Erythroblast (primary cell): Measurements from ENCODE around the gene TRIM65.

Experiments used
- DNase-seq, 2 experiments: peaks; one replicate each; lab custom pipeline; 2025; lab: John Stamatoyannopoulos, UW
- GATA1 ChIP-seq: IDR thresholded peaks from 2 replicates; pipeline ENCODE4 v1.6.1; 2011; ENCODE audit warnings: low read depth, mild to moderate bottlenecking, control low read depth, low read length, moderate library complexity
- POLR2A ChIP-seq: IDR thresholded peaks from 2 replicates; pipeline ENCODE4 v1.6.1; 2011; ENCODE audit warnings: mild to moderate bottlenecking, low read length

The TRIM65 gene

DNA sequence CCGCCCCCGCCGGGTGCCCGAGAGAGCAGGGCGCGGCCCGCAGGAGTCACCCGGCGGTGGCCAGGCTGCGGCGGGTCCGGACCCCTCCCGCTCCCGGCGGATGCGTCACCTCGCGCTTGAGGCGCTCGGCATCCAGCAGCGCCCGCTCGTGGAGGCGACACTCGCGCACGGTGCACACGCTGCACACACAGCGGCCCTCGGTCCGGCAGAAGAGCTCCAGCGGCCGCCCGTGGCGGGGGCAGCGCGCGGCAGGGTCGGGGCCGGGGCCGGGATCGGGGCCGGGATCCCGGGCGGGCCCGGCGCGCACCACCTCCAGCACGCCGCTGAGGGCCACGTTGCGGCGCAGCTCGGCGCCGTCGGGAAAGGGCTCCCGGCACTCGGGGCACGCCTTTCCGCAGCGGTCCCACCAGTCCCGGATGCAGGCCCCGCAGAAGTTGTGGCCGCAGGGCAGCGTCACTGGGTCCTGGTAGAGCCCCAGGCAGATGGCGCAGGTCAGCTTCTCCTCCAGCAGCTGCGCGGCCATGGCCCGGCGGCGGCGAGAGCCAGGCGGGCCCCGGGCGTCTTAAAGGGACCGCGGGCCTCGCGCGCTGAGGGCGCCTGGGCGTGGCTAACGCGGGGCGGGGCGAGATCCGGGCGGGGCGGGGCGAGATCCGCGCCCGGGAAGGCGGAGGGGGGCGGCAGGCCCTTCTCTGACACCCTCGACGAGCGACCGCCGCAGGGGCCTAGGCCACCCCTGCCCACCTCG, at the start of gene TRIM65:
Gene TRIM65 (minus strand): TSS at position 537 of the 745 bp plus-strand sequence. CDS start 14 bp downstream, at position 523.
- TF ChIP-seq POLR2A (peak; percentile 70), GATA1 (no peak)
- DNase-seq = peak; percentile 86 to 90

DNA sequence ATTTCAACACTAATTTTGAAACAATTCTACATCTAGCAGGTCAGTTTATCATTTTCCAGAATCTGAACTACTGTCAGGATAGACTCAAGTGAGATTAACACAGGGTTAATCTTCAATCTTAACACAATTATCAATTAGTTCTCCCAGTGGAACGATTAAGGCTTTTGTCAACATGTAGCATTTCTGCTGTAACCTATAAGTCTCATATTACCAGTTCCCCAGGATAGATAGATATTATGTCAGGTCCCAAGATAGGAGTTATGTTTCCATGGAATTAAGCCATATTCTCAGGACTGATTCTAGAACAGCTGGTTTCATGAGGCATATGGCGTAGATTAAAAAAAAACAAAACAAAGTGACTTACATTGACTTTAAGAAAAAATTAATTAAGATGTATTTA, 48.5 kb upstream of the TRIM65 start:
- no peak for DNase-seq
- no peak for TF ChIP-seq POLR2A
- no peak for TF ChIP-seq GATA1

DNA sequence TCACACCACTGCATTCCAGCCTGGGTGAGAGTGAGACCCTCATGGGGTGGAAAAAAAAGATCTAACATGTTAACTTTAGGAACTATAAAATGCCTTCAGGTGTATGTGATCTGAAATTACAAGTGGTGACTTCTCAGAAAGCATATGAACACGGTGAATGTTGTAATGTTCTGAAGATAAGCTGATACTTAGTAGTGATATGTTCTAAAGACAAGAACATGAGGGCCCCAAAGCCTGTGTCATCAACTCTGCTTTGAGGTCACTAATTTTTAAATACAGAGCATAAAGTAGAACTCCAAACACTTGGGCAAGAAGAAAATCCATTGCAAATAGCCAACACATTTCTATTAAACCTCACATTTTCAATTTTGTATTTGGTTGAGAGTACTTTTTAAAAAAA, 46.7 kb upstream of the TRIM65 start:
- no peak for TF ChIP-seq POLR2A
- no peak for TF ChIP-seq GATA1
- no peak for DNase-seq

GRCh38 chr17:75942473-75942872, 45.7 kb upstream of the TRIM65 start:
- TF ChIP-seq POLR2A (no peak), GATA1 (no peak)
- DNase-seq = no peak

- no peak for DNase-seq
- TF ChIP-seq POLR2A (no peak), GATA1 (no peak)
Observed at GRCh38 chr17:75941442-75941819, 44.7 kb upstream of the TRIM65 start.

DNA sequence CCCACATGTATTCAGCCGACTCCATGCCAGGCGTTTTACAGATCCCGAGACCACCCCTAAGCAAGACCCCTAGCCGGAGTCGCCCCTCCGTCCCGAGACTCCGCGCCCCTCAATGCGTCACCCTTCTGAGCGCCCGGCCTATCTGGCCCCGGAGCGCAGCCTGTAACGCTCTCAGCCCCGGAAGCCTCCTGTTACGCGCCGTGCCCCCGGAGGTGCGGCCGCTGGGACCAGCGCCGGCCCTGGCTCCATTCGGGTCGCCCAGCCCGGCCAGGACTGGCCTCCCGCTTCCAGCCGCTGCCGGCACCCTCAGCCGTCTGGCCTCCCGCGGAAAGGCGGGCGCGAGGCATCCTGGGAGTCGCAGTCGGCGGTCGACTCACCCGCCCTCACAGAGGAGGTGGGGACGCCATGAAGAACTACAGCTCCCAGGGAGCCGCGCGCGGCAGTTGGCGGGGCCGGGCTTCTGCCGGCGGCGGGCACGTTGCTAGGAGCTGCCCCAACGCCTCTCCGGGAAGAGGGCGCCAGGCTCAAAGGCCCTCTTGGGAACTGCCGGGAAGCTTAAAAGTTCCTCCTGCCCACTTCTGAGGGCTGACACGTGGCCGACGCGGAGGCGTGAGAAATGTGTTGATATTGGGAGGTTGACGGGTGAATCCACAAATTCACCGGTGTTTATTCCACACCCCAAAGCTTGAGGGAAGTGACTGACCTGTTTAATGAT, 44.1 kb upstream of the TRIM65 start, which contains the start of gene FBF1:
Gene FBF1 (minus strand): TSS at position 316 of the 715 bp plus-strand sequence. CDS start 2,893 bp downstream, outside the sequence.
- TF ChIP-seq GATA1 (no peak), POLR2A (peak; percentile 94)
- DNase-seq = peak; percentile 91 to 93

- no peak for DNase-seq
- TF ChIP-seq GATA1 (no peak), POLR2A (no peak)
Observed at GRCh38 chr17:75937652-75938051, 40.9 kb upstream of the TRIM65 start.

DNA sequence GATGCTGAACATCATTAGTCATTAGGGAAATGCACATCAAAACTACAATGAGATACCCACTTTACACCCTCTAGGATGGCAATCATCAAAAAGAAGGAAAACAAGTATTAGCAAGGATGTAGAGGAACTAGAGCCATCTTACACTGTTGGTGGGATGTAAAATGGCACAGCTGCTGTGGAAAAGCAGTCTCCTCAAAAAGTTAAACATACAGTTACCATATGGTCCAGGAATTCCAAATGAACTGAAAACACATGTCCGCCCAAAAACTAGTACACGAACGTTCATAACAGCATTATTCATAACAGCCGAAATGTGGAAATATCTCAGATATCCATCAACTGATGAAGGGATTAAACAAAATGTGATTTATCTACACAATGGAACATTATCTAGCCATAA, 37.1 kb upstream of the TRIM65 start:
- TF ChIP-seq POLR2A (no peak), GATA1 (no peak)
- DNase-seq = no peak

GRCh38 chr17:75932852-75933251, 36.1 kb upstream of the TRIM65 start:
- TF ChIP-seq POLR2A (no peak), GATA1 (no peak)

GRCh38 chr17:75931062-75931461, 34.3 kb upstream of the TRIM65 start:
- TF ChIP-seq GATA1 (no peak), POLR2A (no peak)
- DNase-seq = no peak

More at GRCh38 chr17:75932852-75933251, 36.1 kb upstream of the TRIM65 start:
- no peak for DNase-seq

- peak; percentile 49 to 50 for DNase-seq
- TF ChIP-seq POLR2A (no peak), GATA1 (no peak)
Observed at GRCh38 chr17:75927286-75927922, 30.7 kb upstream of the TRIM65 start.

GRCh38 chr17:75926456-75926855, 29.7 kb upstream of the TRIM65 start:
- TF ChIP-seq POLR2A = no peak
- no peak for TF ChIP-seq GATA1
- DNase-seq = no peak

GRCh38 chr17:75925912-75926311, 29.2 kb upstream of the TRIM65 start:
- DNase-seq = no peak
- TF ChIP-seq POLR2A = no peak
- TF ChIP-seq GATA1 = no peak

GRCh38 chr17:75925103-75925502, 28.4 kb upstream of the TRIM65 start:
- DNase-seq = no peak
- no peak for TF ChIP-seq POLR2A
- TF ChIP-seq GATA1 = no peak
